Trophoblast cell (in vitro differentiated cells and primary cell): ENCODE measurements around the gene TADA3.

Source experiments
- DNase-seq, 2 donors: peaks; one replicate each; pipeline ENCODE4 v3.0.0-alpha.2; 2016
- H2AFZ ChIP-seq: 2 replicates; pipeline ENCODE4 v1.6.1; 2013; ENCODE audit warnings: low read length, moderate library complexity, mild to moderate bottlenecking; ENCODE audit not compliant: insufficient read depth, poor library complexity
- H2AK5ac ChIP-seq: 2 replicates; pipeline ENCODE4 v1.6.1; 2013; ENCODE audit warnings: mild to moderate bottlenecking, low read length
- H2BK120ac ChIP-seq: 2 replicates; pipeline ENCODE4 v1.6.1; 2013; ENCODE audit warnings: low read length, mild to moderate bottlenecking, moderate library complexity; ENCODE audit not compliant: insufficient read depth, poor library complexity
- H2BK12ac ChIP-seq: 2 replicates; pipeline ENCODE4 v1.6.1; 2013; ENCODE audit warnings: mild to moderate bottlenecking, low read length, moderate library complexity
- H2BK5ac ChIP-seq: 2 replicates; pipeline ENCODE4 v1.6.1; 2013; ENCODE audit warnings: low read length, low read depth, moderate library complexity, mild to moderate bottlenecking; ENCODE audit not compliant: poor library complexity
- H3K14ac ChIP-seq: 2 replicates; pipeline ENCODE4 v1.6.1; 2013; ENCODE audit warnings: mild to moderate bottlenecking, low read length
- H3K18ac ChIP-seq: 2 replicates; pipeline ENCODE4 v1.6.1; 2013; ENCODE audit warnings: mild to moderate bottlenecking, low read length
- H3K23ac ChIP-seq: 2 replicates; pipeline ENCODE4 v1.6.1; 2013; ENCODE audit warnings: low read length
- H3K27ac ChIP-seq: 2 replicates; pipeline ENCODE4 v1.5.1; 2013; ENCODE audit warnings: low read depth, mild to moderate bottlenecking, inconsistent platforms, low read length, moderate library complexity
- H3K27me3 ChIP-seq: 2 replicates; pipeline ENCODE4 v1.6.1; 2013; ENCODE audit warnings: inconsistent platforms, mild to moderate bottlenecking, low read length, moderate library complexity; ENCODE audit not compliant: insufficient read depth
- H3K36me3 ChIP-seq, 2 experiments: 1 replicate in 1 of 2; 2 replicates in 1 of 2; pipeline ENCODE4 v1.6.1; 2013; ENCODE audit warnings: low read length in 2 of 2, mild to moderate bottlenecking in 2 of 2, moderate library complexity in 1 of 2; ENCODE audit not compliant: insufficient read depth in 2 of 2, control insufficient read depth in 1 of 2
- H3K4ac ChIP-seq: 2 replicates; pipeline ENCODE4 v1.6.1; 2013; ENCODE audit warnings: low read depth, mild to moderate bottlenecking, low read length, moderate library complexity
- H3K4me1 ChIP-seq, 2 experiments: 1 replicate in 1 of 2; 2 replicates in 1 of 2; pipeline ENCODE4 v1.6.1; 2013; ENCODE audit warnings: low read length in 2 of 2, mild to moderate bottlenecking in 2 of 2, moderate library complexity in 1 of 2; ENCODE audit not compliant: insufficient read depth in 2 of 2, control insufficient read depth in 1 of 2
- H3K4me2 ChIP-seq: 2 replicates; pipeline ENCODE4 v1.6.1; 2013; ENCODE audit warnings: inconsistent platforms, mild to moderate bottlenecking, low read length, moderate library complexity
- H3K4me3 ChIP-seq: 2 replicates; pipeline ENCODE4 v1.5.1; 2013; ENCODE audit warnings: mild to moderate bottlenecking, low read depth, low read length, inconsistent platforms
- H3K79me1 ChIP-seq: one replicate; pipeline ENCODE4 v1.6.1; 2013; ENCODE audit warnings: low read length
- H3K79me2 ChIP-seq: 2 replicates; pipeline ENCODE4 v1.6.1; 2013; ENCODE audit warnings: low read length, mild to moderate bottlenecking; ENCODE audit not compliant: control insufficient read depth, insufficient read depth, poor library complexity
- H3K9ac ChIP-seq: 2 replicates; pipeline ENCODE4 v1.6.1; 2013; ENCODE audit warnings: mild to moderate bottlenecking, low read length
- H3K9me3 ChIP-seq: 2 replicates; pipeline ENCODE4 v1.6.1; 2013; ENCODE audit warnings: low read depth, mild to moderate bottlenecking, control low read depth, inconsistent platforms, low read length; ENCODE audit not compliant: insufficient read depth
- H4K12ac ChIP-seq: 2 replicates; pipeline ENCODE4 v1.6.1; 2013; ENCODE audit warnings: low read depth, mild to moderate bottlenecking, low read length, moderate library complexity
- H4K8ac ChIP-seq: 2 replicates; pipeline ENCODE4 v1.6.1; 2013; ENCODE audit warnings: low read depth, mild to moderate bottlenecking, low read length, moderate library complexity
- H4K91ac ChIP-seq: one replicate; pipeline ENCODE4 v1.6.1; 2013; ENCODE audit warnings: low read depth, mild to moderate bottlenecking, low read length, moderate library complexity
- WGBS: extraction: QIAGEN DNeasy Blood & Tissue Kit; methylation state at CpG from one replicate; pipeline ENCODE4 v1.1.7; 2013; ENCODE audit warnings: missing lambda C conversion rate; ENCODE audit not compliant: insufficient read length, insufficient coverage; ENCODE audit errors: extremely low coverage; 5-methylcytosine and 5-hydroxymethylcytosine counted together

TADA3 gene

GRCh38 chr3:9762871-9763270 lies 29.4 kb downstream of the TADA3 start:
- WGBS, result no CpG with 5 or more reads among the region's 8 CpGs

GRCh38 chr3:9761919-9762318 lies 30.4 kb downstream of the TADA3 start:
- Histone ChIP-seq H3K4me2 (no peak overlapping the region), H2BK120ac (no peak overlapping the region), H2AFZ (no peak overlapping the region), H4K12ac (no peak overlapping the region), H3K9ac (no peak overlapping the region), H3K36me3 (peaks cover 12 to 14% of the 10 kb centered on the region in 2 experiments), H3K14ac (no peak overlapping the region), H3K4ac (no peak overlapping the region), H2AK5ac (no peak overlapping the region), H3K23ac (no peak overlapping the region), H3K79me1 (no peaks in the 10 kb centered on the region), H4K8ac (no peak overlapping the region), H3K27me3 (no peaks in the 10 kb centered on the region), H3K27ac (no peak overlapping the region), H3K79me2 (no peaks in the 10 kb centered on the region), H2BK12ac (no peak overlapping the region), H3K4me1 (no peaks in the 10 kb centered on the region), H3K9me3 (no peaks in the 10 kb centered on the region), H3K18ac (no peak overlapping the region), H3K4me3 (no peak overlapping the region), H4K91ac (no peak overlapping the region), H2BK5ac (no peak overlapping the region)
- no peak for DNase-seq
- no CpG with 5 or more reads among the region's 5 CpGs for WGBS

More at GRCh38 chr3:9762871-9763270, 29.4 kb downstream of the TADA3 start:
- Histone ChIP-seq H2BK5ac (no peak overlapping the region), H3K18ac (no peak overlapping the region), H3K9me3 (no peaks in the 10 kb centered on the region), H3K36me3 (peaks cover 5 to 7% of the 10 kb centered on the region in 2 experiments), H4K8ac (no peak overlapping the region), H2AK5ac (no peak overlapping the region), H4K91ac (no peak overlapping the region), H3K4me3 (no peak overlapping the region), H3K27ac (no peak overlapping the region), H3K14ac (no peak overlapping the region), H2BK120ac (no peak overlapping the region), H3K27me3 (no peaks in the 10 kb centered on the region), H3K79me2 (no peaks in the 10 kb centered on the region), H4K12ac (no peak overlapping the region), H3K4ac (no peak overlapping the region), H3K79me1 (no peaks in the 10 kb centered on the region), H3K9ac (no peak overlapping the region), H3K23ac (no peak overlapping the region), H2BK12ac (no peak overlapping the region), H2AFZ (no peak overlapping the region), H3K4me2 (no peak overlapping the region), H3K4me1 (no peaks in the 10 kb centered on the region)
- no peak for DNase-seq

- Histone ChIP-seq H3K4me1 (no peaks in the 10 kb centered on the region), H3K14ac (no peak overlapping the region), H2BK12ac (no peak overlapping the region), H3K79me1 (no peaks in the 10 kb centered on the region), H3K9me3 (no peaks in the 10 kb centered on the region), H4K91ac (no peak overlapping the region), H3K36me3 (peaks cover 18 to 23% of the 10 kb centered on the region in 2 experiments), H3K27me3 (no peaks in the 10 kb centered on the region), H2BK120ac (no peak overlapping the region), H3K4me2 (no peak overlapping the region), H3K18ac (no peak overlapping the region), H2AK5ac (no peak overlapping the region), H3K4me3 (no peak overlapping the region), H3K27ac (no peak overlapping the region), H4K12ac (no peak overlapping the region), H3K79me2 (no peaks in the 10 kb centered on the region), H2BK5ac (no peak overlapping the region), H4K8ac (no peak overlapping the region), H3K23ac (no peak overlapping the region), H3K9ac (no peak overlapping the region), H3K4ac (no peak overlapping the region), H2AFZ (no peak overlapping the region)
- no peak for DNase-seq
- WGBS, result no CpG with 5 or more reads among the region's 10 CpGs
These were observed 31.3 kb downstream of the TADA3 start for GRCh38 chr3:9760779-9761505.

GRCh38 chr3:9757427-9757826 lies 34.8 kb downstream of the TADA3 start:
- Histone ChIP-seq H3K14ac (no peak overlapping the region), H3K79me1 (no peaks in the 10 kb centered on the region), H3K9ac (no peak overlapping the region), H3K4ac (no peak overlapping the region), H3K4me1 (no peaks in the 10 kb centered on the region), H3K27ac (no peak overlapping the region), H2BK120ac (no peak overlapping the region), H3K4me2 (no peak overlapping the region), H2BK12ac (no peak overlapping the region), H3K18ac (no peak overlapping the region), H2AFZ (no peak overlapping the region), H4K8ac (no peak overlapping the region), H3K9me3 (no peaks in the 10 kb centered on the region), H4K12ac (no peak overlapping the region), H2BK5ac (no peak overlapping the region), H4K91ac (no peak overlapping the region), H3K27me3 (no peaks in the 10 kb centered on the region), H2AK5ac (no peak overlapping the region), H3K23ac (no peak overlapping the region), H3K36me3 (peaks cover 22 to 25% of the 10 kb centered on the region in 2 experiments), H3K4me3 (no peak overlapping the region), H3K79me2 (no peaks in the 10 kb centered on the region)
- no CpG with 5 or more reads among the region's 13 CpGs for WGBS
- no peak for DNase-seq
